Thoracic aorta (tissue), 2 donors: ENCODE results near the gene MAP1B. TPM values are rescaled to one million over a fixed set of nuclear protein-coding genes. Genes with fewer than 3 reads are reported as not detected.

Source experiments
- ATAC-seq: fragments of 150-250 bp; one replicate; pipeline ENCODE4 v1.8.0; 2017; ENCODE audit warnings: low read depth; ENCODE audit not compliant: insufficient number of reproducible peaks, low FRiP score
- DNase-seq: peaks from one replicate; pipeline ENCODE4 v3.0.0-alpha.2; 2020; ENCODE audit warnings: low spot score
- H3K27ac ChIP-seq, 2 donors: fragments of 200-600 bp; sonication (generic); 1 replicate in 1 of 2; 2 replicates in 1 of 2; pipeline ENCODE4 v1.5.1; 2016; ENCODE audit warnings: mild to moderate bottlenecking in 2 of 2, moderate library complexity in 2 of 2
- H3K27me3 ChIP-seq: fragments of 200-600 bp; sonication (generic); replicated peaks from 2 replicates; pipeline ENCODE4 v1.6.0; 2016; ENCODE audit warnings: mild to moderate bottlenecking; ENCODE audit not compliant: insufficient read depth
- H3K36me3 ChIP-seq: fragments of 200-600 bp; sonication (generic); one replicate; pipeline ENCODE4 v1.5.1; 2016
- H3K4me1 ChIP-seq, 2 donors: fragments of 200-600 bp; sonication (generic); 1 replicate in 1 of 2; 2 replicates in 1 of 2; pipeline versions ENCODE4 v1.5.1 to v1.6.0; 2016; ENCODE audit warnings: low read depth in 2 of 2, mild to moderate bottlenecking in 1 of 2; ENCODE audit not compliant: control insufficient read depth in 1 of 2
- H3K4me3 ChIP-seq: fragments of 200-600 bp; sonication (generic); 2 replicates; pipeline ENCODE4 v1.5.1; 2016; ENCODE audit warnings: mild to moderate bottlenecking
- H3K9me3 ChIP-seq: fragments of 200-600 bp; sonication (generic); 2 replicates; pipeline ENCODE4 v1.5.1; 2016
- CTCF ChIP-seq: fragments of 200-600 bp; sonication (generic); IDR thresholded peaks from one replicate; pipeline ENCODE4 v1.5.1; 2019; ENCODE audit warnings: antibody characterized with exemption
- total RNA-seq, 2 donors: library from RNA; depleted of rRNA; stranded (reverse); fragments of >200 nt; gene quantifications; one replicate each; pipeline versions ENCODE4 v1.1.0 to v1.2.3, GENCODE V29; 2016

The MAP1B gene
- total RNA-seq, 2 donors from 2014 or later, result 616 to 1,045 TPM

GRCh38 chr5:72177538-72177937 is 70.3 kb downstream of the MAP1B start:
- Histone ChIP-seq H3K27ac (peak overlapping the region; percentile 73 to 96), H3K9me3 (no peaks in the 10 kb centered on the region), H3K4me1 (peaks cover 8 to 85% of the 10 kb centered on the region in 2 donors), H3K27me3 (no peaks in the 10 kb centered on the region), H3K4me3 (no peak overlapping the region), H3K36me3 (no peaks in the 10 kb centered on the region)
- ATAC-seq (no peak), DNase-seq (no peak)
- TF ChIP-seq CTCF, result no peak

- H3K4me1 ChIP-seq, result peaks cover 16 to 85% of the 10 kb centered on the region in 2 donors
- peak; percentile 78 for DNase-seq
- H3K27me3 ChIP-seq, result no peaks in the 10 kb centered on the region
- H3K27ac ChIP-seq, result peak overlapping the region; percentile 73 to 96
- peak overlapping the region; percentile 66 for H3K4me3 ChIP-seq
- no peaks in the 10 kb centered on the region for H3K9me3 ChIP-seq
- peak; percentile 87 for ATAC-seq
- H3K36me3 ChIP-seq, result peaks cover 5% of the 10 kb centered on the region
- TF ChIP-seq CTCF, result no peak
Observed at GRCh38 chr5:72179028-72179815, 71.9 kb downstream of the MAP1B start.

GRCh38 chr5:72179816-72180440 is 72.7 kb downstream of the MAP1B start:
- no peaks in the 10 kb centered on the region for H3K27me3 ChIP-seq
- peak overlapping the region; percentile 66 for H3K4me3 ChIP-seq
- peaks cover 7% of the 10 kb centered on the region for H3K36me3 ChIP-seq
- ATAC-seq, result peak; percentile 29
- no peaks in the 10 kb centered on the region for H3K9me3 ChIP-seq
- no peak for TF ChIP-seq CTCF
- H3K4me1 ChIP-seq, result peaks cover 18 to 88% of the 10 kb centered on the region in 2 donors
- DNase-seq, result no peak
- peak overlapping the region; percentile 73 to 96 for H3K27ac ChIP-seq

- peak overlapping the region; percentile 66 for H3K4me3 ChIP-seq
- peaks cover 17% of the 10 kb centered on the region for H3K36me3 ChIP-seq
- DNase-seq, result no peak
- peak overlapping the region; percentile 73 to 96 for H3K27ac ChIP-seq
- TF ChIP-seq CTCF, result no peak
- H3K27me3 ChIP-seq, result no peaks in the 10 kb centered on the region
- H3K9me3 ChIP-seq, result no peaks in the 10 kb centered on the region
- no peak for ATAC-seq
- H3K4me1 ChIP-seq, result peaks cover 26 to 96% of the 10 kb centered on the region in 2 donors
Observed at GRCh38 chr5:72180925-72181324, 73.7 kb downstream of the MAP1B start.

GRCh38 chr5:72182686-72183085 is 75.4 kb downstream of the MAP1B start:
- no peak for DNase-seq
- H3K36me3 ChIP-seq, result peaks cover 19% of the 10 kb centered on the region
- no peaks in the 10 kb centered on the region for H3K9me3 ChIP-seq
- H3K27ac ChIP-seq, result peak overlapping the region; percentile 73 to 96
- no peak for ATAC-seq
- peak overlapping the region; percentile 66 for H3K4me3 ChIP-seq
- peaks cover 38 to 96% of the 10 kb centered on the region in 2 donors for H3K4me1 ChIP-seq
- no peak for TF ChIP-seq CTCF
- no peaks in the 10 kb centered on the region for H3K27me3 ChIP-seq
